Activated naive CD8-positive, alpha-beta T cell treated with anti-CD3 and anti-CD28 coated beads, Interleukin-2, amount 50 U/mL, for 16 hours (primary cell): Measurements from ENCODE around the gene ETFB.
"Not testable (repeated sequence)": the region's sequence is repeated elsewhere in the genome, so short reads cannot be mapped to it uniquely, and the experiment has no call there.

Source experiments
- DNase-seq: peaks from one replicate; pipeline ENCODE4 v3.0.0-alpha.2; 2020; ENCODE audit warnings: low read depth, low spot score

The ETFB gene

DNA sequence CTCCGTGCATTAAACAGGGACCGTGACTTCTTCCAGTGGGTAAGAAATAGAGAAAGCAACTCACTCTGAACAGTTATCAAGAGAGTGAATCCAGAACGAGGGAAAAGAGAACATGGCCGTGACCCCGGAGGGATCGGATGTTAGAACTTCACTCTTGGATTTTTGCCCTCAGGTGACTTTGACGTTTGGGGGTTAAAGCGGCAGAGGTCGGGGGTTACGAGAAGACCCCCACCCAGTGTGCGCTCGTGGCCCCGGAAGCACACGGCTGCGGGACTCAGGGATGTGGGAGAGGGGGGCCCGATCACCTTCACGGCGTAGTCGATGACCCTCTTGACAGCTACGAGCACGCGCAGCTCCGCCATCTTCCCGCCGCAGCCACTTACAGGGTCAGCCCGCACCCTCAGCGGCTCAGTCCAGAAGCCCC is at the start of gene ETFB:
Gene ETFB, minus strand, starts transcription at position 424 of the 424 bp plus-strand sequence. Its CDS starts 62 bp downstream, at position 362.
- no peak for DNase-seq

DNA sequence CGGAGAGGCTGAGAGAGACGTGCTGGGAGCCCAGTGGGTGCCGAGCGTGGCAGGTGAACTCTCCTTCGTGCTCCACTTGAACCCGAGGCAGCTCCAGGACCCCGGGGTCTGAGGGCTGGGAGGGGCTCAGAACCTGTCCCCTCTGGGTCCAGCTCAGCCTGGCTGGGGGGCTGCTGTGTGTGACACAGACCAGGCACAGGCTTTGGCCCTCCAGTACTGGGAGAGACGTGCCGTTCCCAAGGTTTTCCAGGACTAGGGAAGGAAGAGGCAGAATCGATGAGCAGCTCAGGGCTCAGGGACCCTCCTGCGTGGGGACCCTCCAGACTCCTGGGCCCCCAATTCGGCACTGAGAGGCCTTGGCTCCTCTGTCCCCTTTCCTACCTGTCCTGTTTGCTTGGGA is 49.0 kb upstream of the ETFB start:
- no peak for DNase-seq

GRCh38 chr19:51410950-51411748 is 45.0 kb upstream of the ETFB start:
- no peak for DNase-seq

DNA sequence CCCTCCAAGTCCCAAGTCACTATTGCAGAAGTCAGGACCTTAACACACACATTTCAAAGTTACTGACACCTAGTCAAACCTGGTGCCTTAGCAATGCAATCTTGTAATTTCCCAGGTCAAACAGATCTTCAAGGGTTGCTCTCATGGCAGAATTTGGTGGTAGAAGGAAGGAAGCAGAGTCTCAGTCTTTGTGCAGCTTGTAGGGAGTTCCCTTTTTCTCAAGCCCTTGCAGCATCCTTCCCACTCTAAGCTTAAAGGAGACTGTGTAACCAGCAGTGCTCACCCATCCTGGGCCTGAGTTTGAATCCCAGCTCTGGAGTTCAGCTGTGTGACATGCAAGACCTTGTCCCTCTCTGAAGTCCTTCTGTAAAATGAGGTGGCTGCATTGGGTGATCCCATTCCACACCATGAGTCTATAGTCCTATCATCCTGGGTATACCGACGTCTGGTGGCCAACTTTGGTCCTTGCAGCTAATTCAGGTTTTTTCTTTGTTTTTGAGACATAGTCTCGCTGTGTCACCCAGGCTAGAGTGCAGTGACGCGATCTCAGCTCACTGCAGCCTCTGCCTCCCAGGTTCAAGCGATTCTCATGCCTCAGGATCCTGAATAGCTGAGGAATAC is 41.4 kb upstream of the ETFB start:
- no peak for DNase-seq

- no peak for DNase-seq
Observed at GRCh38 chr19:51402117-51402516, 35.9 kb upstream of the ETFB start.

DNA sequence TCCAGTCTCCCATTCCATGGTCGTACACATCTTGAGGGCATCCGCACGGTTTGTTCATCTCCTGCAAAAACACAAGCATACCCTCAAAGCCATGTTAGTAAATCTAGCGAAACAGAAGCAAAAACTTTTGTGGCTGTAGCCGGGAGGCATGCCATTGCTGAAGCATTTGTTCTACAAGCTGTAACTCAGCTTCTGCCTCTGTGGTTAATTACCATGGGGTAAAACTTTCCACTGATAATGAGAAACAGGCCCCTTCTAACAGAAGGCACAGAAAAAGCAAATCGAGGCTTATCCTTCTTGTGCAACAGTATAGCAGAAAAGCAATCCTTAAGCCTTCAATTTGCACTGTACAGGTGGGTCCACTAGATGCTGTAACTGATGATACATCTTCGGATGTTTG is 33.7 kb upstream of the ETFB start:
- DNase-seq: not testable (repeated sequence)

DNA sequence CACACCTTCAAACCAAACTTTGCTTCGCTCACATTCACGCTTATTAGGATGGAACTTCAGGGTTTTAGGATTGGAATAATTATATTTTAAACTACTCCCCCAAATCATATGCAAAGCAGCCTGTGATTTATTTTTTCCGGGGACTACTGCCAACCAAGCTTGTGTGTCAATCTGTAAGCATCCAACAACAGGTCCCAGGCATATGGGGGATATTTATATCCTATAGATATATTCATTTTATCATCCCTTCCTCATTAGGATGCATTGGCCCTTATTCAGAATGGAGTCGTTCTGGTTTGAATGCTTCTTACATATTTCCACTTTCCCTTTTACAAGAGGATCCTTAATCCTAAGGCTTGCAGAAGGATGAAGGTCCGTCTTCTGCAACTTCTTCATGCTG is 33.0 kb upstream of the ETFB start:
- no peak for DNase-seq

DNA sequence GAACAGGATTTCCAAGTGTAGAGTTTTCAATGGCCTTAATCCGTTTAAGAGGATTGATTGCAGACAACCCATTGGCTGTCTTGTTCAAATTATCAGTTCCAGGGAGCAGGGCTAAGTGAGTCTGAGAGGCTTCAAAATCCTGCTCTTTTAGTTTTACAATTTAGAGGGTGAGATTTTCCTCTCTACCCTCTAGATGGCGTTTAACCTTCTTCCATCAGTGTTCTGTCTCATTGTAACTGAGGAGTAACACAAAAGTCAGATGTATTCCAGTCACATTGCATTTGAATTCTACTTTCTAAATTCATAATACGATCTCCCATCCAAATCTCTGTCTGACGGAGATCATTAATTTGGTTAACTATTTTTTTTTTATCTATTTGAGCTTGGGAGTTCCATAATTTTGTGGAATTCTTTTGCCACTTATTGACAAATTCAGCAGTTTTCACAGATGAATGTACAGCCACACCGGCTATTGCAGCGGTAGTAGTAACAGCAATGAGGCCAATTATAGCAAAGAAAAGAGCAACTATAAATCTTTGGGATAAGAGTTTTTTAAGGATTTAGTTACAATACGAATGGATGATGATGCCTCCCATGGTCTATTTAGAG is 32.0 kb upstream of the ETFB start:
- no peak for DNase-seq

DNA sequence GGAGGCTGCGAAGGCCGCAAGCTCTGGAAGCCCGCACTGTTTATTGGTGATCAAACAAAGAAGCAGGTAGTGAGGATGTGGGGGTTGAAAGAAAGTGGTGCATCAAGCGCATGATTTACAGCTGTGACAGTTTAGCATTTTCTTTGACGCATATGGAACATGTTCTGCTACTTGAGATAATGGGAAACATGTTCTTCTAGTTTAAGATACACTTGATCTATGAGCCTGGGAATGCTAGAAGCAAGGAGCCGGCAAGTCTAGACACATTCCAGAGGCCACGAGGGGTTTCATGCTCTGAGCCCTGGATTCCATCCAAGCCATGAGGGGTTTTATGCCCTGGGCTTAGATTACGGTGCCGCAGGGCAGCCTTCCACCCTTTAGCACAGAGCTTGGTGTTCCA is 31.3 kb upstream of the ETFB start:
- not testable (repeated sequence) for DNase-seq

- DNase-seq: no peak
Observed at GRCh38 chr19:51396175-51396574, 30.0 kb upstream of the ETFB start.

DNA sequence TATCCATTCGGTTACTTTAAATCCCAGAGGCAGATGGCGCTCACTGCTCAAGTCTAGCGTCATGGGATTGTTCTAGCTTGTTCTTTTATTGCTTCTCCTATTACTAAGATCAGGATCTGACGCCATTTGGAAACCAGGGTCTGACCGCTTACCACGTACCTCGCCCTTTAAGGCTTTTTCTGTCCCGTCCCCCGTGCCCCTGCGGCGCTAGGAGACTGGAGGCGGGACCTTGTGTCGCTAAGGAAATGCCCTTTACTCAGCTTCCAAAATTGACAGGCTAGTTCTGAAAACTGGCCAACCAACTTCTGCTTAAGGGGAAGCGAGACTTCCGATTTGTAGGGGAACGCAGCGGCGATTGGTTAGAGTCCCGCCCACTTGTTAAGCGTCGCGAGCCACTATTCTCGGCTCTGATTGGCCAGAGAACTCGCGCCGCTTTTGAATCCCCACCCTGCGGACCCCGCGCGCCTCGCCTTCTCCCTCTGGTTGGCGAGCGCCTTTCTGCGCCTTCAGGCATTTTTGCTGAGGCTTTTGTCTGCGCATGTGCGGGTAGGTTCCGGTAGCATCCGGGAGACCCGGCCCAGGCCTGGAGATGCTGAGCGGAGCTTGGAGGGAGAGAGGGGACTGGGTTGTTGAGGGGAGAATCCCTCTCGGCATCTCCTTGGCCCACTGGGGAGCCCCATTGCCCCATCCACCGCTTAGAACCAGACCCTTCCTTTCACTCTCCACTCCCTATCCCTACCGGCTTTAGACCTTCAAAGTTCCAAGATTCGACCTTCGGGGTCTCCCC is 28.1 kb upstream of the ETFB start:
- peak; percentile 69 for DNase-seq

GRCh38 chr19:51392701-51393100 is 26.5 kb upstream of the ETFB start:
- DNase-seq: no peak

DNA sequence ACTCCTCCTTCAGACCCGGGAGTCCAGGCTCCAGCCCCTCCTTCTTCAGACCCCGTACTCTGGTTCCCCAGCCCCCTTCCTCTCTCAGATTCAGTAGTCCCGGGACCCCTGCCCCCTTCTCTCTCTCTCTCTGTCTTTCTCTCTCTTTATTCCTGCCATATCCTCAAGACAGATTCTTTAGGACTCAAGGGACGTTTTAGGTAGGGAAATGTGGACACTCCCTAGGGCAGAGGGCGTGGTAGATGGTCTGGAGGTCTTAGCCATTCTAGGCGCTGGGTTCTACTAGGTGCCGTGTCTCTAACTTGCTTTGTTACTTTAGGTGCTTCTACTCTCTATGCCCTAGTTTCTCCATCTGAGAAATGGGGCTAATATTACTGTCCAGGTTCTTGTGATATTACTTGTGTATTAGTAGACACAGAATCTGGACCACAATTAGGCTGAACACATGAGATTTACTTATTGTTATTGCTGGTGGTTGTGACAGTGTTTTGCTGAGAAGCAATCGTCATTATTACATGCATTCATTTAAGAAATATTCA is 25.0 kb upstream of the ETFB start:
- DNase-seq: no peak

- DNase-seq: no peak
Observed at GRCh38 chr19:51389143-51389542, 23.0 kb upstream of the ETFB start.

DNA sequence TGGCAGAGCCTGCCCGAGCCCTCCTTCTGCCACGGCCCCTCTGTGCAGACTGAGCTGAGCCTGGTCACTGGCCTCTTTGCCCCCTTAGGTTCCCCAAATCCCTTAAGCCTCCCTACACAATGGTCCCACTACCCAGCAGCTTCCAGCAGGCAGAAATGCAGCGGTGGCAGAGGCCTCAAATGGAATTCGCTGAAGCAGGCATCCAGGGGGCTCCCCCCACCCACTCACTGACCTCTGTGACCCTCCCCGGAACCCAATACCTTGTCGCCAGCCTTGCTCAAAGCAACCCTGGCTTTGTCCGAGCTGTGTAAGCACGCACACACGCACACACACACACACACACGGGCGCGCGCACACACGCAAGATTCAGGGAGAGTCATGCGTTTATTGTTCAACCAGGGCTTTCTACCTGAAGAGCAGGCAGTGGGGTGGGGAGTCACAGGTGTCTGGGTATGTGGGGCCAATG is 21.8 kb upstream of the ETFB start, which contains the start of gene LIM2:
Gene LIM2, minus strand, starts transcription at position 51 of the 466 bp plus-strand sequence. CDS start 531 bp downstream, outside the sequence.
- no peak for DNase-seq

DNA sequence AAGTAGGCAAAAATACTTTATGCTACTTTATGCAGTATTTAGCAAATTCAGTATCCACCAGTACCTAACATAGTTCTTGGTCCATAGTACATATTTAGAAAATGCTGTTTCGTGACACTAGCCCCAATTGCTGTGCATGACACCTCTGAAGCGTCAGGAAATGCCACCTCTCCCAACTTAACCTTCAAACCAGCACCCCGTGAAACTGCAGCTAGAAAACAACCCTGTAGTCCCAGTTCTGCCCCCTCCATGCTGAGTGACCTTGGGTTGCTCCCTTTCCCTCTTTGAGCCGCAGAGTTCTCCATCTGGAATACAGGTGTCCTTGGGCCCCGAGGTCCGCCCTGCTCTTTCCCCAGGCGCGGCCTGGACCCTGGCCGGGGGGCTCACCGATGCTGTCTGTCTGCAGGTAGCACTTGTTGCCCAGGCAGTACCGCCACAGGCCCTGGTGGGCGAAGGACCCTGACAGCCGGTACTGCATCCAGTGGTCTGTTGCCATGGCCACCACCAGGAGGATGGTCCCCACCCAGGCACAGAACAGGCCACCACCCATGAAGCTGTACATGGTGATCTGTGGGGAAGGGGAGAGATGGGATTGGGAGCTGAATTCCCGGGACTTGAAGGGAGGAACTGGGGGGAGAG is 20.8 kb upstream of the ETFB start:
- no peak for DNase-seq

DNA sequence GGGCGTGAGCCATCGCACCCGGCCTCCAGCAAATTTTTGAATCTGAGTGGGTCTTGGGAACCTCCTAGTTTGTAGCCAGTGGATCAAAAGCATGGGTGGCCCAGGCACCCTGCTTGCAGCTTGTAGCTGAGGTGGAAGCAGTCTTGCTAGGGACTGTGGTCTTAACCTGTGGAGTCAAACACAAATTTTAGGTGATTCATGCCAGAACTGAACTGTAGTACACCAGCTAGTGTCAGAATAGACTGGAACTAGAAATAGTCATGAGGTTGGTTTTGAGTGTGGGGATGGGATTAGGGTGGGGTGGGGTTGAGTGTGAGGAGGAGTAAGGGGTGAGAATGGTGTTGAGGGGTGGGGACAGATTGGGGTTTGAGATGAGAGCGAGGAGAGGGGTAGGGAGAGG is 15.8 kb upstream of the ETFB start:
- no peak for DNase-seq

DNA sequence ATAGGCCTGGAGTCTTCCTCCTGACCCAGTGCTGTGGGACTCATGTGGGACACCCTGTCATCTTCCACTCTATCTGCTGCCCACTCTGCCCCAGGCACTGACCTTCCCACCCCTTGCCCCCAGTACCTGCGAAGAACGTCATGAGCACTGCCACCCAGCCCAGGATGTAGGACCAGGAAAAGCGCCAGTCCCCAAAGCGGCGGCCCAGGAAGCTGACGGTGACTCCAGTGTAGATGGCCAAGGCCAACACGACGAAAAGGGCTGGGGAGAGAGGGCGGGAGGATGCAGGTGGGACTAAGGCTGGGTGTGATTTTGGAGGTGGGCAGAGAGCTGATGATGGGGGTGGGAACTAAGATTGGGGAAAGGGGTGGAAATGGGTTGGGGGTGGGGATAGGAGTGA is 14.2 kb upstream of the ETFB start:
- DNase-seq: no peak

DNA sequence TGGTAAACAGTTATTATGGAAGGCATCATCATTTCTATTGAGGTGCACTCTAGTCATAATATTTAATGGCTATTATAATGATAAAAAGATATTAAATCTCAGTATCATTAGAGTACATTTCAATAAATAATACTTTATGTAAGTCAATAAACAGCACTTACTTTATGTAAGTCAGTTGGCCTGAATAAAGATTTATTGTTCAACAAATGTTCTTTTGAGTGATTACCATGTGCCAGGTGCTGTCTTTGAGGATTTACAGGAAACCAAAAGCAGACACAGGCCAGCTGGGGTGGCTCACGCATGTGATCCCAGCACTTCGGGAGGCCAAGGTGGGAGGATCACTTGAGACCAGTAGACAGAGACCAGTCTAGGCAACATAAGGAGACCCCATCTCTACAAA is 11.2 kb upstream of the ETFB start:
- no peak for DNase-seq

DNA sequence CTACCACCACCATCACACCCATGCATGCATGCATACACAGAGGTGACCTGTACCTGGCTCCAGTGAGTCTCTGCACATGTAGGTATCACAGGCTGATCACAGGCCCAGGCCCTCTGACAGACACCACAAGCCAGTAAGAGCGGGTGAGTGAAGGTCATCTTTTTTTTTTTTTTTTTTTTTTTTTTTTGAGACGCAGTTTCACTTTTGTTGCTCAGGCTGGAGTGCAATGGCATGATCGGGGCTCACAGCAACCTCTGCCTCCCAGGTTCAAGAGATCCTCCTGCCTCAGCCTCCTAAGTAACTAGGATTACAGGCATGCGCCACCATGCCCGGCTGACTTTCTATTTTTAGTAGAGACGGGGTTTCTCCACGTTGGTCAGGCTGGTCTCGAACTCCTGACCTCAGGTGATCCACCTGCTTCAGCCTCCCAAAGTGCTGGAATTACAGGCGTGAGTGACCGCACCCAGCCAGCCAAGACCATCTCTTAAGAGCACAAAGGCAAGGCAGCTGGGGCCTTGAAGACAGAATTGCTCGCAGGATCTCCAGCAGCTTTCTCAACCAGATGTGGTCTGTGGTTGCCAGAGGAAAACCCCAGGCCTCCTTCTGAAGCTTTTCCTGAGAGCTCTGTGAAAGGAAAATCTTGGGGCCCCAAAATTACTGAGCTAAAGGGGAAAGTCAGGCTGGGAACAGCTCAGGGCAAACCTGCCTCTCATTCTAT is 9.5 kb upstream of the ETFB start:
- no peak for DNase-seq
